NT2/D1 (cell line): Measurements from ENCODE around the gene ADORA2A.

Experiments used
- YY1 ChIP-seq: IDR thresholded peaks from 2 replicates; pipeline ENCODE4 v1.6.1; 2011; ENCODE audit not compliant: insufficient read length, insufficient read depth
- ZNF274 ChIP-seq: IDR thresholded peaks from 2 replicates; pipeline ENCODE4 v1.6.1; 2011; ENCODE audit warnings: mild to moderate bottlenecking, low read depth, low read length

- TF ChIP-seq ZNF274 = no peak
- no peak for TF ChIP-seq YY1
Measured at GRCh38 chr22:24423519-24424000, 3.8 kb upstream of the ADORA2A start.
